Esophagus (tissue), 2 donors: ENCODE results near the gene SLCO3A1. TPM values are rescaled to one million over a fixed set of nuclear protein-coding genes. Genes with fewer than 3 reads are reported as not detected.

ENCODE experiments used
- H3K27ac ChIP-seq, 2 donors: one replicate each; pipeline ENCODE4 v1.5.1; 2013; ENCODE audit warnings: low read depth in 2 of 2, mild to moderate bottlenecking in 2 of 2, inconsistent platforms in 1 of 2, low read length in 1 of 2, moderate library complexity in 1 of 2
- H3K27me3 ChIP-seq, 2 donors: one replicate each; pipeline ENCODE4 v1.6.1; 2013; ENCODE audit warnings: low read length in 2 of 2, control low read depth in 1 of 2, mild to moderate bottlenecking in 1 of 2; ENCODE audit not compliant: insufficient read depth in 2 of 2, control insufficient read depth in 1 of 2
- H3K36me3 ChIP-seq, 2 donors: one replicate each; pipeline ENCODE4 v1.6.1; 2013; ENCODE audit warnings: low read length in 1 of 2; ENCODE audit not compliant: control insufficient read depth in 2 of 2, insufficient read depth in 2 of 2
- H3K4me1 ChIP-seq, 2 donors: one replicate each; pipeline ENCODE4 v1.6.1; 2013; ENCODE audit warnings: low read length in 1 of 2; ENCODE audit not compliant: control insufficient read depth in 2 of 2, insufficient read depth in 2 of 2
- H3K4me3 ChIP-seq, 2 donors: one replicate each; pipeline ENCODE4 v1.5.1; 2013; ENCODE audit warnings: low read length in 2 of 2, mild to moderate bottlenecking in 2 of 2, low read depth in 1 of 2, moderate library complexity in 1 of 2
- H3K9me3 ChIP-seq, 2 donors: one replicate each; pipeline ENCODE4 v1.6.1; 2013; ENCODE audit warnings: mild to moderate bottlenecking in 2 of 2, low read depth in 1 of 2, low read length in 1 of 2, moderate library complexity in 1 of 2; ENCODE audit not compliant: control insufficient read depth in 2 of 2, insufficient read depth in 1 of 2
- WGBS, 2 donors: extraction: QIAGEN DNeasy Blood & Tissue Kit; methylation state at CpG; one replicate each; pipeline ENCODE4 v1.1.7; 2013; 5-methylcytosine and 5-hydroxymethylcytosine counted together
- polyA plus RNA-seq, 2 donors: library from polyadenylated mRNA; stranded (reverse); fragments of 200-250 nt; gene quantifications; one replicate each; pipeline ENCODE4 v1.2.3, GENCODE V29; 2013
- donor health status: healthy with polysubstance abuse.
- donor health status: Bipolar disorder and iron deficiency.

SLCO3A1 gene
- polyA plus RNA-seq, 2 donors, result 18.2 to 18.5 TPM

GRCh38 chr15:91922646-91923547 is 69.4 kb downstream of the SLCO3A1 start:
- Histone ChIP-seq H3K4me1 (peaks cover 0 to 6% of the 10 kb centered on the region in 2 donors), H3K27ac (no peak overlapping the region), H3K9me3 (no peaks in the 10 kb centered on the region), H3K4me3 (no peak overlapping the region), H3K36me3 (peaks cover 0 to 4% of the 10 kb centered on the region in 2 donors), H3K27me3 (no peaks in the 10 kb centered on the region)
- 65 to 67% methylated on average over 10 of the region's 10 CpGs for WGBS, 2 donors

DNA sequence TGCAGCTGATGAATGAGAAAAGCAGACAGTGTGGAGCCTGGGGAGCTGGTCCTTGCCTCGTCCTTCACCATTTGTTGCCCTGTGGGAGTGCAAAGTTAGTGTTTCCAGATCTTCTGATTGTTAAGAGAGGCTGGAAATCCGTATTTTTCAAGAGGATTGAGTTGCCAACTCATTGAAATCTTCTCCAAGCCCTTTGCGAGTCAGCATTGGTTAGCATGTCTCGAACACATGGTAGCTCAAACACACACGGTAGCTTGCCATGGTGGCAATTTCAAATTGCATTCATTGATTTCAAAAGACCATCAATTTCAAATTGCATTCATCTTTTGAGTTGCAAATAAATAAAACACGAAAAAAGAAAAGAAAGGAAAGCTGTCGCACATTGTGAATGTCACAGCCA is 70.7 kb downstream of the SLCO3A1 start:
- WGBS, 2 donors, result 85 to 87% methylated on average over 7 of the region's 7 CpGs
- Histone ChIP-seq H3K4me3 (no peak overlapping the region), H3K9me3 (no peaks in the 10 kb centered on the region), H3K36me3 (no peaks in the 10 kb centered on the region), H3K27me3 (no peaks in the 10 kb centered on the region), H3K4me1 (peaks cover 0 to 4% of the 10 kb centered on the region in 2 donors), H3K27ac (peak overlapping the region in 1 of 2 donors; percentile 28)

DNA sequence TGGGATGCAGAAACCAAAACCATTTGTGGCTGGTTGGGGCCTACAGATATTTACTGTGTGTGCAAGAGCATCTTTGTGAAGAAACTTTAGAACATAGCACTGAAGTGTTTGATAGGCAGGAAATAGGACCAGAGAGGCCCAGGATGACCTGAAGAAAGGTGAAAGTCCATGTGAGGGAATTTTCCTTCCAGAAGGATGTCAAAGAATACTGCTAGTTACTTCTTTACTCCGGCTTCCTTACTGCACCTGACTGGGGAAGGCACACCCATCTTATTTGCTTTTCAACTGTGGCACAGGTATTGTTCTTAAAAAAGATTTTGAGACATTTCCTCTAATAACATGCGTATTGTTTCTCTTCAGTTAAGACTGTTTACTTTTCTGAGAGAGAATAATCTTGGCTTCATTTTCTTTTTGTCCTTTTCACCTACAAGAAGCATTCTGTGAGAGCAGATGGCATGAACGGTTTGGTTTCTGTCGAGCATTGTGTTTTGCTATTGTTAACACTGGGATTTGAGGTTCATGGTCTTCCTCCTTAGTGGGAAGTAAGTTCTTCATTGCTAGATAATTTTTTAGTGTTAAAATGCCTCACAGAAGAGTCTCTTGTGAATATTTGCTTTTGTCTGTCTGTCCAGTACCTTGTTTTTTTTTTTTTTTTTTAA is 71.5 kb downstream of the SLCO3A1 start:
- Histone ChIP-seq H3K9me3 (no peaks in the 10 kb centered on the region), H3K4me1 (peaks cover 0 to 4% of the 10 kb centered on the region in 2 donors), H3K36me3 (no peaks in the 10 kb centered on the region), H3K4me3 (no peak overlapping the region), H3K27me3 (no peaks in the 10 kb centered on the region), H3K27ac (no peak overlapping the region)
- 44 to 56% methylated on average over 4 of the region's 4 CpGs for WGBS, 2 donors

GRCh38 chr15:91925794-91926193 is 72.3 kb downstream of the SLCO3A1 start:
- Histone ChIP-seq H3K4me1 (peaks cover 0 to 4% of the 10 kb centered on the region in 2 donors), H3K27me3 (no peaks in the 10 kb centered on the region), H3K4me3 (no peak overlapping the region), H3K27ac (no peak overlapping the region), H3K36me3 (no peaks in the 10 kb centered on the region), H3K9me3 (no peaks in the 10 kb centered on the region)
- WGBS, 2 donors, result 81 to 82% methylated on average over 3 of the region's 3 CpGs

- peak overlapping the region in 1 of 2 donors; percentile 13 for H3K27ac ChIP-seq
Observed at GRCh38 chr15:91926908-91927270, 73.4 kb downstream of the SLCO3A1 start.

GRCh38 chr15:91927585-91927984 is 74.1 kb downstream of the SLCO3A1 start:
- H3K9me3 ChIP-seq, result no peaks in the 10 kb centered on the region
- no peak overlapping the region for H3K27ac ChIP-seq
- H3K4me1 ChIP-seq, result peaks cover 0 to 4% of the 10 kb centered on the region in 2 donors
- H3K4me3 ChIP-seq, result no peak overlapping the region
- H3K27me3 ChIP-seq, result no peaks in the 10 kb centered on the region
- peaks cover 0 to 2% of the 10 kb centered on the region in 2 donors for H3K36me3 ChIP-seq
- WGBS, 2 donors, result 77 to 84% methylated on average over 4 of the region's 4 CpGs

More at GRCh38 chr15:91926908-91927270, 73.4 kb downstream of the SLCO3A1 start:
- 54 to 58% methylated on average over 4 of the region's 4 CpGs for WGBS, 2 donors
- H3K4me1 ChIP-seq, result peaks cover 0 to 4% of the 10 kb centered on the region in 2 donors
- no peaks in the 10 kb centered on the region for H3K27me3 ChIP-seq
- no peak overlapping the region for H3K4me3 ChIP-seq
- H3K9me3 ChIP-seq, result no peaks in the 10 kb centered on the region
- H3K36me3 ChIP-seq, result peaks cover 0 to 2% of the 10 kb centered on the region in 2 donors

- peaks cover 0 to 2% of the 10 kb centered on the region in 2 donors for H3K36me3 ChIP-seq
- WGBS, 2 donors, result 82 to 85% methylated on average over 6 of the region's 6 CpGs
- no peaks in the 10 kb centered on the region for H3K4me1 ChIP-seq
- no peak overlapping the region for H3K27ac ChIP-seq
- no peaks in the 10 kb centered on the region for H3K27me3 ChIP-seq
- H3K9me3 ChIP-seq, result no peaks in the 10 kb centered on the region
- H3K4me3 ChIP-seq, result no peak overlapping the region
Observed at GRCh38 chr15:91928675-91929074, 75.2 kb downstream of the SLCO3A1 start.

DNA sequence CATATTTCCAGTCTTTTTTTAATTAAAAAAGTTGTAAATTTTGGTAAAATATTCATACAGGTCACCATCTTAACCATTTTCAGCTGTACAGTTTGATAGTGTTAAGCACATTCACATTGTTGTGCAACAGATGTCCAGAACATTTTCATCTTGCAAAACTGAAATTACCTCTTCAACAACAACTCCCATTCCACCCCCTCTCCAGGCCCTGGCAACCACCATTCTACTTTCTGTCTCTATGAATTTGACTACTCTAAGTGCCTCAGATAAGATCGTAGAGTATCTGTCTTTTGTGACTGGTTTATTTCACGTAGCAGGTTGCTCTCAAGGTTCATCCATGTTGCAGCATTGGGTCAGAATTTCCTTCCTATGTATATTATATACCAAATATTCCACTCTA is 76.0 kb downstream of the SLCO3A1 start:
- H3K4me3 ChIP-seq, result no peak overlapping the region
- H3K9me3 ChIP-seq, result peaks cover 0 to 3% of the 10 kb centered on the region in 2 donors
- H3K27me3 ChIP-seq, result no peaks in the 10 kb centered on the region
- 90 to 94% methylated on average over 2 of the region's 2 CpGs for WGBS, 2 donors
- no peaks in the 10 kb centered on the region for H3K4me1 ChIP-seq
- H3K36me3 ChIP-seq, result peaks cover 0 to 2% of the 10 kb centered on the region in 2 donors
- H3K27ac ChIP-seq, result no peak overlapping the region

DNA sequence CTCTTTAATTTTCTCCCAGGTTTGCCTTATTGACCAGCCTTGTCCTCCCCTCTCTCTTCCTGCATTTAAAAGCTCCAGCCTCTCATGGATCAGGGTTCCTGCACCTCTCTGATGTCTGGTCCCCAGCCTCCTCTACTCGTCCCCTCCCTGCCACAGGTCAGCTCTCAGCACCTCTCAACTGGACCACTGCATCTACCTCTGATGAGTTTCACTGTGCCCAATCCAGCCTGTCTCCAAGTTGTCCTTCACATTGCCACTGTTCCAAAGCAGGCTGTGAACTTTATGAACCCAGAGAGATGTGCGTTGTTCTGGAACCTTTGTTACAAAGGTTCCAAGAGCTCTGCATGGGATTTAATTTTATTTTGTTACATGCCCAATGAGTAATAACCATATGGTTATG is 76.6 kb downstream of the SLCO3A1 start:
- Histone ChIP-seq H3K27ac (peak overlapping the region in 1 of 2 donors; percentile 1), H3K4me3 (no peak overlapping the region), H3K9me3 (peaks cover 0 to 3% of the 10 kb centered on the region in 2 donors), H3K27me3 (no peaks in the 10 kb centered on the region), H3K36me3 (peaks cover 0 to 2% of the 10 kb centered on the region in 2 donors), H3K4me1 (no peaks in the 10 kb centered on the region)
- 85 to 87% methylated on average over 2 of the region's 2 CpGs for WGBS, 2 donors
